ENCODE data around the gene ZNF169. TPM values are rescaled to one million over a fixed set of nuclear protein-coding genes. Genes with fewer than 3 reads are reported as not detected.
"Not testable (repeated sequence)": the region's sequence is repeated elsewhere in the genome, so short reads cannot be mapped to it uniquely, and the experiment has no call there.

Gene ZNF169
- total RNA-seq, 4 donors from 2014 or later: 11.1 to 55.7 (median 21.4) TPM

- Histone ChIP-seq H3K27me3 (no peaks in the 10 kb centered on the region), H3K27ac (no peak overlapping the region), H3K4me3 (no peak overlapping the region), H3K36me3 (peaks cover 0 to 15% (median 0%) of the 10 kb centered on the region in 3 donors), H3K9me3 (peaks cover 0 to 8% (median 2%) of the 10 kb centered on the region in 4 donors), H3K4me1 (no peaks in the 10 kb centered on the region)
- DNase-seq (ENCODE audit: low spot score in 2 of 2): no peak
- 91 to 94% methylated on average over 1 of the region's 1 CpG for WGBS, 2 donors
- TF ChIP-seq POLR2A (IDR thresholded peaks at IDR 0.05): no peak
These were observed 10.9 kb downstream of the ZNF169 start for GRCh38 chr9:94270009-94270408.

DNA sequence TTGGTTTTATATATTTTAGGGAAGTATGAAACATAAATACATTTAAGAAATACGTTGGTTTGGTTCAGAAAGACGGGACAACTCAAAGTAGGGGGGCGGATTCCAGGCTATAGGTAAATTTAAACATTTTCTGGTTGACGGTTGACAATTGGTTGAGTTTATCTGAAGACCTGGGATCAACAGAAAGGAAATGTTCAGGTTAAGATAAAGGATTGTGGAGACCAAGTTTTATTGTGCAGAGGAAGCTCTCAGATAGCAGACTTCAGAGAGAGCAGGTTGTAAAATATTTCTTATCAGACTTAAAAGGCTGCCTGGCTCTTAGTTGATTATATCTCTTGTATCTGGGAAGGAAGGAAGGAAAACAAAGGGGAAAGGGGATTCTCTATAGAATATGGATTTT lies 17.9 kb downstream of the ZNF169 start:
- not testable (repeated sequence) for DNase-seq (ENCODE audit: low spot score in 2 of 2); H3K27ac ChIP-seq; H3K4me1 ChIP-seq; H3K27me3 ChIP-seq; H3K9me3 ChIP-seq; H3K4me3 ChIP-seq
- 93 to 96% methylated on average over 4 of the region's 4 CpGs for WGBS, 2 donors
- peaks cover 0 to 36% (median 0%) of the 10 kb centered on the region in 3 donors for H3K36me3 ChIP-seq

- WGBS, 2 donors: 92 to 96% methylated on average over 6 of the region's 6 CpGs
- H3K4me3 ChIP-seq: no peak overlapping the region
- peaks cover 0 to 46% (median 3%) of the 10 kb centered on the region in 3 donors for H3K36me3 ChIP-seq
- H3K9me3 ChIP-seq: no peaks in the 10 kb centered on the region
- no peaks in the 10 kb centered on the region for H3K4me1 ChIP-seq
- no peak for DNase-seq (ENCODE audit: low spot score in 2 of 2)
- TF ChIP-seq EP300 (IDR thresholded peaks at IDR 0.05): no peak
- TF ChIP-seq POLR2A (IDR thresholded peaks at IDR 0.05): no peak
- TF ChIP-seq, protein P1, sequence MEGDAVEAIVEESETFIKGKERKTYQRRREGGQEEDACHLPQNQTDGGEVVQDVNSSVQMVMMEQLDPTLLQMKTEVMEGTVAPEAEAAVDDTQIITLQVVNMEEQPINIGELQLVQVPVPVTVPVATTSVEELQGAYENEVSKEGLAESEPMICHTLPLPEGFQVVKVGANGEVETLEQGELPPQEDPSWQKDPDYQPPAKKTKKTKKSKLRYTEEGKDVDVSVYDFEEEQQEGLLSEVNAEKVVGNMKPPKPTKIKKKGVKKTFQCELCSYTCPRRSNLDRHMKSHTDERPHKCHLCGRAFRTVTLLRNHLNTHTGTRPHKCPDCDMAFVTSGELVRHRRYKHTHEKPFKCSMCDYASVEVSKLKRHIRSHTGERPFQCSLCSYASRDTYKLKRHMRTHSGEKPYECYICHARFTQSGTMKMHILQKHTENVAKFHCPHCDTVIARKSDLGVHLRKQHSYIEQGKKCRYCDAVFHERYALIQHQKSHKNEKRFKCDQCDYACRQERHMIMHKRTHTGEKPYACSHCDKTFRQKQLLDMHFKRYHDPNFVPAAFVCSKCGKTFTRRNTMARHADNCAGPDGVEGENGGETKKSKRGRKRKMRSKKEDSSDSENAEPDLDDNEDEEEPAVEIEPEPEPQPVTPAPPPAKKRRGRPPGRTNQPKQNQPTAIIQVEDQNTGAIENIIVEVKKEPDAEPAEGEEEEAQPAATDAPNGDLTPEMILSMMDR (IDR thresholded peaks at IDR 0.05): no peak
- no peak overlapping the region for H3K27ac ChIP-seq
- H3K27me3 ChIP-seq: no peaks in the 10 kb centered on the region
These were observed 18.9 kb downstream of the ZNF169 start for GRCh38 chr9:94277885-94278536.

- WGBS, 2 donors: 93 to 95% methylated on average over 9 of the region's 9 CpGs
- no peak overlapping the region for H3K27ac ChIP-seq
- no peaks in the 10 kb centered on the region for H3K27me3 ChIP-seq
- no peak for DNase-seq (ENCODE audit: low spot score in 2 of 2)
- H3K36me3 ChIP-seq: peaks cover 0 to 66% (median 3%) of the 10 kb centered on the region in 3 donors
- no peak for TF ChIP-seq EP300 (IDR thresholded peaks at IDR 0.05)
- no peak overlapping the region for H3K4me3 ChIP-seq
- H3K4me1 ChIP-seq: no peaks in the 10 kb centered on the region
- no peaks in the 10 kb centered on the region for H3K9me3 ChIP-seq
These were observed 21.4 kb downstream of the ZNF169 start for GRCh38 chr9:94280409-94280989.

DNA sequence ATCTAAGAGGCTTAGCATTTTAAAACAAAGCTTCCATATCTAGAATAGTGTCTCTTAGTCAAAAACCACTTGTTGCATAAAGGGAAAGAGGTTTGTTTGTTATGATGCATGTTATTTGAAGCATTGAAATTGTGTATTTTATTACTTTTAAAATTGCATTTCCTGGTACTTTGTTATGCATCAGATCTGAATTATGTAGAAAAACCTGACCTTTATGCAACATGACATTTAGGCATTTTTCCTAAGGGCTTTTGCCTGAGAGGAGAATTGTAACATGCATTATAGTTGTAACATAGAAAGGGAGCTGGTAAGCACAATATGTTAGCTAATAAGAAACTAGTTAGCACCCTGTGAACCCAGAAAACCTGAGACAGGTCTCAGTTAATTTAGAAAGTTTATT lies 22.0 kb downstream of the ZNF169 start:
- H3K27ac ChIP-seq: no peak overlapping the region

GRCh38 chr9:94286116-94286515 lies 27.0 kb downstream of the ZNF169 start:
- Histone ChIP-seq H3K36me3 (peaks cover 0 to 69% (median 3%) of the 10 kb centered on the region in 3 donors), H3K4me1 (peaks cover 0 to 9% (median 0%) of the 10 kb centered on the region in 4 donors), H3K4me3 (no peak overlapping the region), H3K27ac (no peak overlapping the region), H3K9me3 (peaks cover 0 to under 1% (median 0%) of the 10 kb centered on the region in 4 donors), H3K27me3 (no peaks in the 10 kb centered on the region)
- DNase-seq (ENCODE audit: low spot score in 2 of 2): no peak
- 87 to 96% methylated on average over 3 of the region's 3 CpGs for WGBS, 2 donors
- TF ChIP-seq EP300 (IDR thresholded peaks at IDR 0.05): no peak
- TF ChIP-seq POLR2A (IDR thresholded peaks at IDR 0.05): no peak
- TF ChIP-seq, protein P1 (IDR thresholded peaks at IDR 0.05): no peak

More for the DNA sequence above, 22.0 kb downstream of the ZNF169 start:
- DNase-seq (ENCODE audit: low spot score in 2 of 2): no peak
- Histone ChIP-seq H3K9me3 (no peaks in the 10 kb centered on the region), H3K4me1 (no peaks in the 10 kb centered on the region), H3K4me3 (no peak overlapping the region), H3K36me3 (peaks cover 0 to 70% (median 3%) of the 10 kb centered on the region in 3 donors), H3K27me3 (no peaks in the 10 kb centered on the region)
- TF ChIP-seq, protein P1 (IDR thresholded peaks at IDR 0.05): no peak
- TF ChIP-seq POLR2A (IDR thresholded peaks at IDR 0.05): no peak
- TF ChIP-seq EP300 (IDR thresholded peaks at IDR 0.05): no peak

Data from tibial nerve (tissue), 4 donors.